Ovary (tissue), 3 donors: ENCODE data around the gene ZBTB48.

Experiments used
- CTCF ChIP-seq, 3 donors: fragments of 450-650 bp in 2 of 3; fragments of 200-600 bp in 1 of 3; IDR thresholded peaks; one replicate each; pipeline versions ENCODE4 v1.5.1 to v1.8.0; 2016 to 2022; ENCODE audit warnings: antibody characterized with exemption in 3 of 3, mild to moderate bottlenecking in 1 of 3
- EP300 ChIP-seq: sonication (generic); formaldehyde crosslinking; IDR thresholded peaks from one replicate; pipeline ENCODE4 v1.6.1; 2017; ENCODE audit warnings: antibody characterized with exemption
- POLR2A ChIP-seq: fragments of 450-650 bp; IDR thresholded peaks from one replicate; pipeline ENCODE4 v1.6.1; 2017; ENCODE audit warnings: antibody characterized with exemption, mild to moderate bottlenecking, moderate library complexity
- donor health status: DM: no; HTN: no; CAD: no.

GRCh38 chr1:6638226-6638625, 58.4 kb downstream of the ZBTB48 start:
- no peak for TF ChIP-seq CTCF (IDR thresholded peaks at IDR 0.05)
- no peak for TF ChIP-seq POLR2A
- no peak for TF ChIP-seq EP300
